ENCODE results near the gene IL16. TPM values are rescaled to one million over a fixed set of nuclear protein-coding genes. Genes with fewer than 3 reads are reported as not detected.

Gene IL16
- total RNA-seq, 1 experiment from 2014 or later, result 1.8 TPM

GRCh38 chr15:81338170-81339007 lies 141.7 kb downstream of the IL16 start:
- Histone ChIP-seq H3K36me3 (ENCODE audit: insufficient read depth, low read length, poor library complexity, severe bottlenecking) (no peaks in the 10 kb centered on the region), H3K9me3 (ENCODE audit: low read depth, low read length, poor library complexity, severe bottlenecking) (no peaks in the 10 kb centered on the region), H3K4me3 (ENCODE audit: low read depth, low read length, poor library complexity, severe bottlenecking) (no peak overlapping the region), H3K27ac (ENCODE audit: low read depth, low read length, poor library complexity, severe bottlenecking) (no peak overlapping the region), H3K4me1 (ENCODE audit: insufficient read depth, low read length, poor library complexity, severe bottlenecking) (no peaks in the 10 kb centered on the region), H3K27me3 (replicated peaks; ENCODE audit: insufficient read depth, low read depth, low read length, poor library complexity) (no peaks in the 10 kb centered on the region)
- intact Hi-C loops (cut with micrococcal nuclease; ENCODE audit: unreplicated experiment), result no loop called here
- CTCF ChIA-PET, result no interaction called here
- DNase-seq (ENCODE audit: low spot score), result peak; percentile 9
- TF ChIP-seq CTCF (conservative IDR thresholded peaks at IDR 0.05; ENCODE audit: low read depth, low read length), result no peak
- TF ChIP-seq EZH2 (IDR thresholded peaks at IDR 0.05; ENCODE audit: borderline replicate concordance, low read depth, low read length, poor library complexity, severe bottlenecking), result no peak
- BruUV-seq (replicated peaks), result no TSS peak
- POLR2A ChIA-PET (ENCODE audit: low non-redundant PET), result no interaction called here

GRCh38 chr15:81339321-81339720 lies 142.6 kb downstream of the IL16 start:
- Histone ChIP-seq H3K27ac (ENCODE audit: low read depth, low read length, poor library complexity, severe bottlenecking) (no peak overlapping the region), H3K4me3 (ENCODE audit: low read depth, low read length, poor library complexity, severe bottlenecking) (no peak overlapping the region), H3K9me3 (ENCODE audit: low read depth, low read length, poor library complexity, severe bottlenecking) (no peaks in the 10 kb centered on the region), H3K4me1 (ENCODE audit: insufficient read depth, low read length, poor library complexity, severe bottlenecking) (no peaks in the 10 kb centered on the region), H3K27me3 (replicated peaks; ENCODE audit: insufficient read depth, low read depth, low read length, poor library complexity) (no peaks in the 10 kb centered on the region), H3K36me3 (ENCODE audit: insufficient read depth, low read length, poor library complexity, severe bottlenecking) (no peaks in the 10 kb centered on the region)
- intact Hi-C loops (cut with micrococcal nuclease; ENCODE audit: unreplicated experiment), result no loop called here
- DNase-seq (ENCODE audit: low spot score), result no peak
- ChIA-PET POLR2A (ENCODE audit: low non-redundant PET) (no interaction called here), CTCF (no interaction called here)
- no TSS peak for BruUV-seq (replicated peaks)
- TF ChIP-seq CTCF (conservative IDR thresholded peaks at IDR 0.05; ENCODE audit: low read depth, low read length), result no peak
- no peak for TF ChIP-seq EZH2 (IDR thresholded peaks at IDR 0.05; ENCODE audit: borderline replicate concordance, low read depth, low read length, poor library complexity, severe bottlenecking)

GRCh38 chr15:81339851-81340250 lies 143.2 kb downstream of the IL16 start:
- ChIA-PET CTCF (no interaction called here), POLR2A (ENCODE audit: low non-redundant PET) (no interaction called here)
- no peaks in the 10 kb centered on the region for H3K36me3 ChIP-seq (ENCODE audit: insufficient read depth, low read length, poor library complexity, severe bottlenecking)
- no peak overlapping the region for H3K4me3 ChIP-seq (ENCODE audit: low read depth, low read length, poor library complexity, severe bottlenecking)
- H3K4me1 ChIP-seq (ENCODE audit: insufficient read depth, low read length, poor library complexity, severe bottlenecking), result no peaks in the 10 kb centered on the region
- TF ChIP-seq EZH2 (IDR thresholded peaks at IDR 0.05; ENCODE audit: borderline replicate concordance, low read depth, low read length, poor library complexity, severe bottlenecking), result no peak
- no peak for TF ChIP-seq CTCF (conservative IDR thresholded peaks at IDR 0.05; ENCODE audit: low read depth, low read length)
- no peaks in the 10 kb centered on the region for H3K27me3 ChIP-seq (replicated peaks; ENCODE audit: insufficient read depth, low read depth, low read length, poor library complexity)
- intact Hi-C loops (cut with micrococcal nuclease; ENCODE audit: unreplicated experiment), result no loop called here
- DNase-seq (ENCODE audit: low spot score), result no peak
- no peaks in the 10 kb centered on the region for H3K9me3 ChIP-seq (ENCODE audit: low read depth, low read length, poor library complexity, severe bottlenecking)
- no peak overlapping the region for H3K27ac ChIP-seq (ENCODE audit: low read depth, low read length, poor library complexity, severe bottlenecking)
- no TSS peak for BruUV-seq (replicated peaks)
